A549 (cell line): ENCODE measurements around the gene PCBP4. TPM values are rescaled to one million over a fixed set of nuclear protein-coding genes. Genes with fewer than 3 reads are reported as not detected.
A peak's percentile ranks its signal among the peaks of the same experiment; 100 is the strongest.

Experiments used
- ATAC-seq, 2 experiments: fragments of 200-7000 bp in 1 of 2; fragments of >200 bp in 1 of 2; cut with Nextera tagmentation in 1 of 2; cut with Tn5 transposase in 1 of 2; 3 replicates each; pipeline versions ENCODE4 v1.8.0 to v1.9.1; 2018 to 2020; ENCODE audit warnings: mild to moderate bottlenecking in 1 of 2, moderate library complexity in 1 of 2
- CTCF ChIA-PET: fragments of 300-600 bp; sonication (Branson Sonifier 250); formaldehyde crosslinking; extraction: SDS; loops from one replicate; lab custom pipeline; 2021; ENCODE audit warnings: antibody characterized with exemption, inconsistent platforms; lab: Yijun Ruan, JAX
- POLR2A ChIA-PET: fragments of 350-600 bp; formaldehyde crosslinking; extraction: SDS; loops from one replicate; lab custom pipeline; 2021; ENCODE audit warnings: antibody characterized with exemption, inconsistent platforms; lab: Yijun Ruan, JAX
- DNase-seq, 2 experiments: peaks; one replicate each; pipeline versions ENCODE4 v3.0.0 to v3.0.0-alpha.2; 2011 to 2016; ENCODE audit warnings: low read depth in 1 of 2, low spot score in 1 of 2
- FAIRE-seq: peaks from 2 replicates; lab custom pipeline; 2011; peaks lifted over from hg19 to GRCh38; lab: Jason Lieb, UNC
- H3K27ac ChIP-seq, 2 experiments: fragments of >200 bp; sonication (Bioruptor Twin); formaldehyde crosslinking; 3 replicates each; pipeline ENCODE4 v1.5.1; 2016 to 2017
- H3K4me1 ChIP-seq: fragments of >200 bp; sonication (Bioruptor Twin); formaldehyde crosslinking; 3 replicates; pipeline ENCODE4 v1.6.1; 2016
- H3K4me2 ChIP-seq: fragments of >200 bp; sonication (Bioruptor Twin); formaldehyde crosslinking; 3 replicates; pipeline ENCODE4 v1.6.1; 2016
- H3K4me3 ChIP-seq: fragments of >200 bp; sonication (Bioruptor Twin); formaldehyde crosslinking; 3 replicates; pipeline ENCODE4 v1.5.1; 2016
- H3K9me3 ChIP-seq: fragments of >200 bp; sonication (Bioruptor Twin); formaldehyde crosslinking; 3 replicates; pipeline ENCODE4 v1.6.1; 2016
- BCL3 ChIP-seq: fragments of >200 bp; sonication (Bioruptor Twin); formaldehyde crosslinking; IDR thresholded peaks from 3 replicates; pipeline ENCODE4 v1.6.1; 2016
- BHLHE40 ChIP-seq: IDR thresholded peaks from 2 replicates; pipeline ENCODE4 v1.6.1; 2012; ENCODE audit warnings: low read depth, low read length, inconsistent platforms
- CBX8 ChIP-seq: fragments of 200-600 bp; sonication (generic); IDR thresholded peaks from 2 replicates; pipeline ENCODE4 v1.6.1; 2016
- CHD4 ChIP-seq: fragments of 200-600 bp; sonication (generic); IDR thresholded peaks from 2 replicates; pipeline ENCODE4 v1.6.1; 2016; ENCODE audit warnings: antibody characterized with exemption, mild to moderate bottlenecking, borderline replicate concordance
- EHF ChIP-seq: fragments of 250-450 bp; sonication (Bioruptor Pico); IDR thresholded peaks from 2 replicates; pipeline ENCODE4 v1.5.0; 2020; ENCODE audit warnings: mild to moderate bottlenecking
- EHMT2 ChIP-seq: fragments of 200-600 bp; sonication (generic); IDR thresholded peaks from 2 replicates; pipeline ENCODE4 v1.6.1; 2016; ENCODE audit warnings: antibody characterized with exemption, low read depth, mild to moderate bottlenecking, moderate library complexity
- EP300 ChIP-seq, 2 experiments: fragments of >200 bp; sonication (Bioruptor Twin); formaldehyde crosslinking; IDR thresholded peaks; 2 replicates in 1 of 2; 3 replicates in 1 of 2; pipeline ENCODE4 v1.6.1; 2016 to 2017
- ESRRA ChIP-seq: fragments of 150-350 bp; IDR thresholded peaks from 2 replicates; pipeline ENCODE4 v1.6.1; 2014; ENCODE audit warnings: mild to moderate bottlenecking, low read length, borderline replicate concordance
- FOXS1 ChIP-seq: fragments of 250-450 bp; sonication (Bioruptor Pico); IDR thresholded peaks from 2 replicates; pipeline ENCODE4 v1.5.0; 2020; ENCODE audit warnings: mild to moderate bottlenecking, moderate library complexity
- GATA3 ChIP-seq: IDR thresholded peaks from 2 replicates; pipeline ENCODE4 v1.6.1; 2012; ENCODE audit warnings: borderline replicate concordance
- HDAC2 ChIP-seq: fragments of 200-600 bp; sonication (generic); IDR thresholded peaks from 2 replicates; pipeline ENCODE4 v1.6.1; 2016
- HES2 ChIP-seq: fragments of >200 bp; sonication (Bioruptor Twin); formaldehyde crosslinking; IDR thresholded peaks from 2 replicates; pipeline ENCODE4 v1.6.1; 2016
- HEYL ChIP-seq: fragments of 250-450 bp; sonication (Bioruptor Pico); IDR thresholded peaks from 2 replicates; pipeline ENCODE4 v1.8.0; 2021; ENCODE audit warnings: mild to moderate bottlenecking, moderate library complexity
- JUN ChIP-seq, 2 experiments: fragments of >200 bp; sonication (Bioruptor Twin); formaldehyde crosslinking; IDR thresholded peaks; 2 replicates in 1 of 2; 3 replicates in 1 of 2; pipeline ENCODE4 v1.6.1; 2016 to 2017
- KDM5A ChIP-seq: fragments of 200-600 bp; sonication (generic); IDR thresholded peaks from 2 replicates; pipeline ENCODE4 v1.6.1; 2016; ENCODE audit warnings: antibody characterized with exemption, mild to moderate bottlenecking
- MAFK ChIP-seq: fragments of 450-650 bp; IDR thresholded peaks from 2 replicates; pipeline ENCODE4 v1.6.1; 2014; ENCODE audit not compliant: partially characterized antibody
- MAZ ChIP-seq: fragments of 150-350 bp; IDR thresholded peaks from 2 replicates; pipeline ENCODE4 v1.6.1; 2014; ENCODE audit warnings: antibody characterized with exemption, low read depth, low read length, borderline replicate concordance
- NFE2L2 ChIP-seq: fragments of 150-350 bp; conservative IDR thresholded peaks from 2 replicates; pipeline ENCODE4 v1.6.1; 2014; ENCODE audit warnings: low read length
- NR3C1 ChIP-seq: fragments of >200 bp; sonication (Bioruptor Twin); formaldehyde crosslinking; IDR thresholded peaks from 3 replicates; pipeline ENCODE4 v1.6.1; 2017
- POLR2A ChIP-seq: IDR thresholded peaks from 2 replicates; pipeline ENCODE4 v1.6.1; 2012; ENCODE audit warnings: mild to moderate bottlenecking, low read length
- POLR2AphosphoS2 ChIP-seq: conservative IDR thresholded peaks from 2 replicates; pipeline ENCODE4 v1.6.1; 2012; ENCODE audit warnings: low read length, improper control_type of control experiment, inconsistent platforms
- RARB ChIP-seq: fragments of 250-450 bp; sonication (Bioruptor Pico); IDR thresholded peaks from 2 replicates; pipeline ENCODE4 v1.8.0; 2021; ENCODE audit warnings: mild to moderate bottlenecking, moderate library complexity
- RCOR1 ChIP-seq: fragments of 150-350 bp; IDR thresholded peaks from 2 replicates; pipeline ENCODE4 v1.6.1; 2014; ENCODE audit warnings: antibody characterized with exemption, low read length, low read depth
- SMC3 ChIP-seq: fragments of >200 bp; sonication (Bioruptor Twin); formaldehyde crosslinking; IDR thresholded peaks from 3 replicates; pipeline ENCODE4 v1.6.1; 2018; ENCODE audit warnings: inconsistent platforms
- TP53 ChIP-seq: fragments of 250-450 bp; sonication (Bioruptor Pico); IDR thresholded peaks from 2 replicates; pipeline ENCODE4 v1.5.0; 2021; ENCODE audit warnings: mild to moderate bottlenecking, moderate library complexity
- ZFP36 ChIP-seq: fragments of 450-650 bp; IDR thresholded peaks from 2 replicates; pipeline ENCODE4 v1.6.1; 2014; ENCODE audit warnings: borderline replicate concordance; ENCODE audit not compliant: partially characterized antibody
- ZNF302 ChIP-seq: fragments of 250-450 bp; sonication (Bioruptor Pico); IDR thresholded peaks from 2 replicates; pipeline ENCODE4 v1.9.0; 2021; ENCODE audit warnings: inconsistent platforms, mild to moderate bottlenecking, moderate library complexity
- WGBS: methylation state at CpG from one replicate; pipeline ENCODE4 v1.1.6; 2017; ENCODE audit errors: missing lambda C conversion rate; 5-methylcytosine and 5-hydroxymethylcytosine counted together
- polyA plus RNA-seq, 4 experiments: library from polyadenylated mRNA; depleted of rRNA in 3 of 4; stranded (reverse); fragments of >200 nt; fragmentation: RNase III in 1 of 4; extraction: RNeasy Plus Mini Kit Qiagen cat#74134 plus additional on column Dnase treatment in 1 of 4; gene quantifications; 2 replicates in 3 of 4; 3 replicates in 1 of 4; pipeline ENCODE4 v1.2.3, GENCODE V29; 2011 to 2017
- TF ChIP-seq, protein P1 (sequence below): IDR thresholded peaks from 2 replicates; pipeline ENCODE4 v1.6.1; 2012; ENCODE audit warnings: low read depth, borderline replicate concordance
- TF ChIP-seq, protein P2 (sequence below): fragments of 250-450 bp; sonication (Bioruptor Pico); IDR thresholded peaks from 2 replicates; pipeline ENCODE4 v1.5.0; 2020; ENCODE audit warnings: low read depth, mild to moderate bottlenecking, moderate library complexity
- TF ChIP-seq, protein P3 (sequence below): fragments of 450-650 bp; IDR thresholded peaks from 2 replicates; pipeline ENCODE4 v1.6.1; 2014; ENCODE audit warnings: antibody characterized with exemption

Gene PCBP4
- polyA plus RNA-seq, 2 of the 4 experiments (the other 2 are of a cell fraction): 8.6 to 10.9 TPM

DNA sequence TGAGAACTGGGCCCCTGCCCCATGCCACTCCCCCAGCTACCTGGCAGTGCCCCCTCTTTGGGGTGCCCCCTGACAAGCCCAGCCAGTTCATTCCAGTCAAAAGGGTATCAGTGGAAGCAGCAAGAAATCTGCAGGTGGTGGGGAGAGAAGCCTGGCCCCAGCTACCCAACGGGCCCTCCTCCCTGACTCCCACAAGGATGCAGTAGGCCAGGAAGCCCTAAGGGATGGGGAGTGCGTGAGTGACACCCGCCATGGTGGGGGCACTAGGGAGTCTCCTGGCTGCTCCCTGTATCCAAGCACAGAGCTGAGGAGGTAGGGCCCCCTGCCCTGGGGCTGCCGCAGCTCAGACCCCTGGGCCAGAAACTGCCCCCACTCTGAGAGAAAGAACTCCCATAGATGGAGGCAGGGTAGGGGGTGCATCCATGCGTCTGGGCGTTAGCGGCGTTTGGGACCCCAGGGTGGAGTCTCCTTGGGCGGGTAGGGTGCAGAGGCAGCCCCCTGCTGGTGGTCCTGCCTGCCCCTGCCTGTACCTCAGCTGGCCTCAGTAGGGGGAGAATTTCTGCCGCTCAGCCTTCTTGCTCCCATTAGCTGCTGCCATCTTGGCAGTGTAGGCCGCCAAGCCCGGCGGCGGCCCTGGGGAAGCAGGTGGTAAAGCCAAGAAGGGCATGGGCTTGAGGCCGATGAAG, 9.6 kb downstream of the PCBP4 start:
- Histone ChIP-seq H3K9me3 (no peaks in the 10 kb centered on the region), H3K4me2 (no peak overlapping the region), H3K27ac (no peak overlapping the region), H3K4me1 (no peaks in the 10 kb centered on the region; the same call in 1 of the 3 replicates), H3K4me3 (no peak overlapping the region)
- ChIA-PET CTCF (interaction anchor here (1.2 to 2.9 kb wide), 3 partner anchors 9 to 16 kb away, joined by 3 to 13 read pairs (median 9); partner anchors contain the start of genes ABHD14B, PARP3 and PCBP4), POLR2A (no interaction called here)
- ATAC-seq (no peak), FAIRE-seq (no peak), DNase-seq (no peak)
- WGBS: 81% methylated on average over 9 of the region's 15 CpGs
- TF ChIP-seq HES2: no peak
- no peak for TF ChIP-seq JUN (IDR thresholded peaks at IDR 0.05)
- TF ChIP-seq, protein P1, sequence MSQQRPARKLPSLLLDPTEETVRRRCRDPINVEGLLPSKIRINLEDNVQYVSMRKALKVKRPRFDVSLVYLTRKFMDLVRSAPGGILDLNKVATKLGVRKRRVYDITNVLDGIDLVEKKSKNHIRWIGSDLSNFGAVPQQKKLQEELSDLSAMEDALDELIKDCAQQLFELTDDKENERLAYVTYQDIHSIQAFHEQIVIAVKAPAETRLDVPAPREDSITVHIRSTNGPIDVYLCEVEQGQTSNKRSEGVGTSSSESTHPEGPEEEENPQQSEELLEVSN: no peak
- TF ChIP-seq EP300 (IDR thresholded peaks at IDR 0.05): no peak
- no peak for TF ChIP-seq GATA3
- no peak for TF ChIP-seq HDAC2
- no peak for TF ChIP-seq EHMT2
- no peak for TF ChIP-seq NR3C1
- no peak for TF ChIP-seq KDM5A
- no peak for TF ChIP-seq CHD4
- no peak for TF ChIP-seq TP53
- TF ChIP-seq, protein P2, sequence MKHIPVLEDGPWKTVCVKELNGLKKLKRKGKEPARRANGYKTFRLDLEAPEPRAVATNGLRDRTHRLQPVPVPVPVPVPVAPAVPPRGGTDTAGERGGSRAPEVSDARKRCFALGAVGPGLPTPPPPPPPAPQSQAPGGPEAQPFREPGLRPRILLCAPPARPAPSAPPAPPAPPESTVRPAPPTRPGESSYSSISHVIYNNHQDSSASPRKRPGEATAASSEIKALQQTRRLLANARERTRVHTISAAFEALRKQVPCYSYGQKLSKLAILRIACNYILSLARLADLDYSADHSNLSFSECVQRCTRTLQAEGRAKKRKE (CRISPR knock-in tag): no peak
- no peak for TF ChIP-seq FOXS1 (CRISPR knock-in tag)
- TF ChIP-seq EHF (CRISPR knock-in tag): no peak
- TF ChIP-seq MAFK: no peak
- TF ChIP-seq BHLHE40: no peak
- no peak for TF ChIP-seq RCOR1

DNA sequence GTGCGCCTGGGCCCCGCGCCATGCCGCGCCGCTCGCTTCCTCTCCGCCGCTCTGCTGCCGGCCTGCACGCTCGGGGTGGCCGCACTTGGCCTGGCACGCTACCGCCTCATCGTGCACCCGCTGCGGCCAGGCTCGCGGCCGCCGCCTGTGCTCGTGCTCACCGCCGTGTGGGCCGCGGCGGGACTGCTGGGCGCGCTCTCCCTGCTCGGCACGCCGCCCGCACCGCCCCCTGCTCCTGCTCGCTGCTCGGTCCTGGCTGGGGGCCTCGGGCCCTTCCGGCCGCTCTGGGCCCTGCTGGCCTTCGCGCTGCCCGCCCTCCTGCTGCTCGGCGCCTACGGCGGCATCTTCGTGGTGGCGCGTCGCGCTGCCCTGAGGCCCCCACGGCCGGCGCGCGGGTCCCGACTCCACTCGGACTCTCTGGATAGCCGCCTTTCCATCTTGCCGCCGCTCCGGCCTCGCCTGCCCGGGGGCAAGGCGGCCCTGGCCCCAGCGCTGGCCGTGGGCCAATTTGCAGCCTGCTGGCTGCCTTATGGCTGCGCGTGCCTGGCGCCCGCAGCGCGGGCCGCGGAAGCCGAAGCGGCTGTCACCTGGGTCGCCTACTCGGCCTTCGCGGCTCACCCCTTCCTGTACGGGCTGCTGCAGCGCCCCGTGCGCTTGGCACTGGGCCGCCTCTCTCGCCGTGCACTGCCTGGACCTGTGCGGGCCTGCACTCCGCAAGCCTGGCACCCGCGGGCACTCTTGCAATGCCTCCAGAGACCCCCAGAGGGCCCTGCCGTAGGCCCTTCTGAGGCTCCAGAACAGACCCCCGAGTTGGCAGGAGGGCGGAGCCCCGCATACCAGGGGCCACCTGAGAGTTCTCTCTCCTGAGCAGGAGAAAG, 11.1 kb downstream of the PCBP4 start:
- FAIRE-seq (no peak), ATAC-seq (peak in 1 of 2 experiments; percentile 48; a peak in 3 of 6 replicates), DNase-seq (no peak)
- Histone ChIP-seq H3K4me3 (no peak overlapping the region), H3K4me1 (no peaks in the 10 kb centered on the region; the same call in 1 of the 3 replicates), H3K4me2 (no peak overlapping the region), H3K27ac (no peak overlapping the region), H3K9me3 (no peaks in the 10 kb centered on the region)
- ChIA-PET POLR2A (no interaction called here), CTCF (interaction anchor here (1.4 to 2.9 kb wide), 2 partner anchors 13 to 18 kb away, joined by 9 to 13 read pairs; partner anchors contain the start of genes ABHD14B and PARP3)
- TF ChIP-seq POLR2A (no peak), MAZ (no peak), RARB (CRISPR knock-in tag) (no peak), BCL3 (no peak), ZNF302 (CRISPR knock-in tag) (no peak), ZFP36 (no peak), BHLHE40 (no peak), HDAC2 (no peak), CBX8 (no peak), NFE2L2 (no peak), CHD4 (no peak), EHF (CRISPR knock-in tag) (no peak), HEYL (CRISPR knock-in tag) (no peak), EHMT2 (no peak), POLR2AphosphoS2 (no peak), ESRRA (no peak), SMC3 (no peak)
- TF ChIP-seq, protein P1: no peak
- TF ChIP-seq, protein P3, sequence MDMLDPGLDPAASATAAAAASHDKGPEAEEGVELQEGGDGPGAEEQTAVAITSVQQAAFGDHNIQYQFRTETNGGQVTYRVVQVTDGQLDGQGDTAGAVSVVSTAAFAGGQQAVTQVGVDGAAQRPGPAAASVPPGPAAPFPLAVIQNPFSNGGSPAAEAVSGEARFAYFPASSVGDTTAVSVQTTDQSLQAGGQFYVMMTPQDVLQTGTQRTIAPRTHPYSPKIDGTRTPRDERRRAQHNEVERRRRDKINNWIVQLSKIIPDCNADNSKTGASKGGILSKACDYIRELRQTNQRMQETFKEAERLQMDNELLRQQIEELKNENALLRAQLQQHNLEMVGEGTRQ: no peak
- 92% methylated on average over 67 of the region's 97 CpGs for WGBS
